OCI-LY7 (cell line): ENCODE data around the gene PAK1.

Experiments used
- EZH2phosphoT487 ChIP-seq: fragments of 200-600 bp; sonication (generic); IDR thresholded peaks from 2 replicates; pipeline ENCODE4 v1.6.1; 2018; ENCODE audit warnings: low read depth, borderline replicate concordance, mild to moderate bottlenecking, mixed run types, antibody characterized with exemption, low read length, moderate library complexity, mixed read lengths
- TF ChIP-seq, protein P1 (sequence below): fragments of 200-600 bp; sonication (generic); conservative IDR thresholded peaks from 2 replicates; pipeline ENCODE4 v1.5.1; 2014; ENCODE audit warnings: mild to moderate bottlenecking, antibody characterized with exemption, low read length, moderate library complexity, mixed read lengths

DNA sequence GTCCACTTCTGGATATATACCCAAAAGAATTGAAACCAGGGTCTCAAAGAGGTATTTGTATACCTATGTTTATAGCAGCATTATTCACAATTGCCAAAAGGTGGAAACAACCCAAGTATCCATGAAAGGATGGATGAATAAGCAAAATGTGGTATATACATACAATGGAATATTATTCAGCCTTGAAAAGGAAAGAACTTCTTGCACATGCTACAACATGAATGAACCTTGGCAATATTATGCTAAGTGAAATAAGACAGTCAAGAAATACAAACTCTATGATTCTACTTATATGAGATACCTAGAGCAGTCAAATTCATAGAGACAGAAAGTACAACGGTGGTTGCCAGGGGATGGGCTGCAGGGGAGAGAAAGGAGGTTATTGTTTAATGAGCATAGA is 21.6 kb upstream of the PAK1 start:
- TF ChIP-seq, protein P1, sequence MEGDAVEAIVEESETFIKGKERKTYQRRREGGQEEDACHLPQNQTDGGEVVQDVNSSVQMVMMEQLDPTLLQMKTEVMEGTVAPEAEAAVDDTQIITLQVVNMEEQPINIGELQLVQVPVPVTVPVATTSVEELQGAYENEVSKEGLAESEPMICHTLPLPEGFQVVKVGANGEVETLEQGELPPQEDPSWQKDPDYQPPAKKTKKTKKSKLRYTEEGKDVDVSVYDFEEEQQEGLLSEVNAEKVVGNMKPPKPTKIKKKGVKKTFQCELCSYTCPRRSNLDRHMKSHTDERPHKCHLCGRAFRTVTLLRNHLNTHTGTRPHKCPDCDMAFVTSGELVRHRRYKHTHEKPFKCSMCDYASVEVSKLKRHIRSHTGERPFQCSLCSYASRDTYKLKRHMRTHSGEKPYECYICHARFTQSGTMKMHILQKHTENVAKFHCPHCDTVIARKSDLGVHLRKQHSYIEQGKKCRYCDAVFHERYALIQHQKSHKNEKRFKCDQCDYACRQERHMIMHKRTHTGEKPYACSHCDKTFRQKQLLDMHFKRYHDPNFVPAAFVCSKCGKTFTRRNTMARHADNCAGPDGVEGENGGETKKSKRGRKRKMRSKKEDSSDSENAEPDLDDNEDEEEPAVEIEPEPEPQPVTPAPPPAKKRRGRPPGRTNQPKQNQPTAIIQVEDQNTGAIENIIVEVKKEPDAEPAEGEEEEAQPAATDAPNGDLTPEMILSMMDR, result no peak
- no peak for TF ChIP-seq EZH2phosphoT487
